Neural cell (in vitro differentiated cells): Measurements from ENCODE around the gene BTBD9. TPM values are rescaled to one million over a fixed set of nuclear protein-coding genes. Genes with fewer than 3 reads are reported as not detected.

Source experiments
- H2AFZ ChIP-seq: fragments of 200-600, 300-800 bp; sonication (generic), shearing (Covaris generic); 2 replicates; pipeline ENCODE4 v1.6.0; 2014; ENCODE audit warnings: low read depth, mild to moderate bottlenecking, antibody characterized with exemption, low read length, moderate library complexity
- H3F3A ChIP-seq: fragments of 200-600 bp; shearing (Covaris generic); 2 replicates; pipeline ENCODE4 v1.6.1; 2016; ENCODE audit warnings: mild to moderate bottlenecking, moderate library complexity, mixed read lengths, antibody characterized with exemption, low read length; ENCODE audit not compliant: insufficient read depth, poor library complexity, severe bottlenecking
- H3K27ac ChIP-seq: fragments of 200-600, 300-800 bp; sonication (generic), shearing (Covaris generic); 2 replicates; pipeline ENCODE4 v1.5.1; 2014; ENCODE audit warnings: mild to moderate bottlenecking, low read length, moderate library complexity
- H3K27me3 ChIP-seq: fragments of 300-800, 200-600 bp; sonication (generic), shearing (Covaris generic); 2 replicates; pipeline ENCODE4 v1.6.0; 2014; ENCODE audit warnings: mild to moderate bottlenecking, low read depth, low read length, moderate library complexity; ENCODE audit not compliant: insufficient read depth
- H3K36me3 ChIP-seq: fragments of 300-800, 200-600 bp; sonication (generic), shearing (Covaris generic); 2 replicates; pipeline ENCODE4 v1.5.1; 2014; ENCODE audit warnings: mild to moderate bottlenecking, antibody characterized with exemption, low read length, moderate library complexity; ENCODE audit not compliant: insufficient read depth
- H3K4me2 ChIP-seq: fragments of 300-800, 200-600 bp; sonication (generic), shearing (Covaris generic); 2 replicates; pipeline ENCODE4 v1.6.0; 2014; ENCODE audit warnings: mild to moderate bottlenecking, low read length
- H3K4me3 ChIP-seq: fragments of 300-800, 200-600 bp; sonication (generic), shearing (Covaris generic); 2 replicates; pipeline ENCODE4 v1.5.1; 2014; ENCODE audit warnings: mild to moderate bottlenecking, low read length, moderate library complexity
- H3K79me2 ChIP-seq: fragments of 200-600 bp; shearing (Covaris generic); replicated peaks from 2 replicates; pipeline ENCODE4 v1.6.0; 2014; ENCODE audit warnings: mild to moderate bottlenecking, low read length, moderate library complexity; ENCODE audit not compliant: insufficient read depth
- H3K9ac ChIP-seq: fragments of 300-800, 200-600 bp; sonication (generic), shearing (Covaris generic); 2 replicates; pipeline ENCODE4 v1.6.1; 2016; ENCODE audit warnings: mild to moderate bottlenecking, low read length, mixed read lengths
- H3K9me2 ChIP-seq: fragments of 200-600 bp; shearing (Covaris generic); 2 replicates; pipeline ENCODE4 v1.6.1; 2016; ENCODE audit warnings: mild to moderate bottlenecking, low read length, mixed read lengths; ENCODE audit not compliant: insufficient read depth
- H3K9me3 ChIP-seq: fragments of 200-600, 300-800 bp; sonication (generic), shearing (Covaris generic); 2 replicates; pipeline ENCODE4 v1.6.1; 2016; ENCODE audit warnings: mild to moderate bottlenecking, mixed run types, low read length, moderate library complexity, mixed read lengths
- H4K20me1 ChIP-seq: fragments of 200-600 bp; shearing (Covaris generic); 2 replicates; pipeline ENCODE4 v1.6.1; 2016; ENCODE audit warnings: mild to moderate bottlenecking, mixed run types; ENCODE audit not compliant: insufficient read depth
- EP300 ChIP-seq: fragments of 450-650 bp; conservative IDR thresholded peaks from 2 replicates; pipeline ENCODE4 v1.6.1; 2014; ENCODE audit warnings: antibody characterized with exemption, mild to moderate bottlenecking, moderate library complexity; ENCODE audit not compliant: poor library complexity, severe bottlenecking
- EZH2 ChIP-seq: fragments of 200-600, 300-800 bp; shearing (Covaris generic), sonication (generic); IDR thresholded peaks from 2 replicates; pipeline ENCODE4 v1.6.1; 2014; ENCODE audit warnings: antibody characterized with exemption, low read length, borderline replicate concordance, mild to moderate bottlenecking; ENCODE audit not compliant: insufficient read depth, poor library complexity, severe bottlenecking
- MXI1 ChIP-seq: fragments of 450-650 bp; conservative IDR thresholded peaks from 2 replicates; pipeline ENCODE4 v1.6.1; 2014; ENCODE audit warnings: antibody characterized with exemption, mild to moderate bottlenecking; ENCODE audit not compliant: poor library complexity, severe bottlenecking
- POLR2AphosphoS5 ChIP-seq: IDR thresholded peaks from 2 replicates; pipeline ENCODE4 v1.6.1; 2012
- RAD21 ChIP-seq: fragments of 450-650 bp; conservative IDR thresholded peaks from 2 replicates; pipeline ENCODE4 v1.6.1; 2014; ENCODE audit warnings: antibody characterized with exemption, mild to moderate bottlenecking, moderate library complexity
- SMC3 ChIP-seq: fragments of 450-650 bp; conservative IDR thresholded peaks from 2 replicates; pipeline ENCODE4 v1.6.1; 2014; ENCODE audit warnings: antibody characterized with exemption, mild to moderate bottlenecking, moderate library complexity; ENCODE audit not compliant: poor library complexity
- TAF1 ChIP-seq: IDR thresholded peaks from 2 replicates; pipeline ENCODE4 v1.6.1; 2012; ENCODE audit warnings: low read depth
- polyA plus RNA-seq: library from polyadenylated mRNA; depleted of rRNA; stranded (reverse); fragments of >200 nt; gene quantifications from 2 replicates; pipeline ENCODE4 v1.2.3, GENCODE V29; 2014
- TF ChIP-seq, protein P1 (sequence below): fragments of 450-650 bp; IDR thresholded peaks from 2 replicates; pipeline ENCODE4 v1.5.1; 2014; ENCODE audit warnings: antibody characterized with exemption, mild to moderate bottlenecking, moderate library complexity; ENCODE audit not compliant: poor library complexity, severe bottlenecking
- TF ChIP-seq, protein P2 (sequence below): IDR thresholded peaks from 2 replicates; pipeline ENCODE4 v1.6.1; 2012; ENCODE audit warnings: borderline replicate concordance

BTBD9 gene
- polyA plus RNA-seq, 1 donor from 2014 or later, result 6.2 TPM

DNA sequence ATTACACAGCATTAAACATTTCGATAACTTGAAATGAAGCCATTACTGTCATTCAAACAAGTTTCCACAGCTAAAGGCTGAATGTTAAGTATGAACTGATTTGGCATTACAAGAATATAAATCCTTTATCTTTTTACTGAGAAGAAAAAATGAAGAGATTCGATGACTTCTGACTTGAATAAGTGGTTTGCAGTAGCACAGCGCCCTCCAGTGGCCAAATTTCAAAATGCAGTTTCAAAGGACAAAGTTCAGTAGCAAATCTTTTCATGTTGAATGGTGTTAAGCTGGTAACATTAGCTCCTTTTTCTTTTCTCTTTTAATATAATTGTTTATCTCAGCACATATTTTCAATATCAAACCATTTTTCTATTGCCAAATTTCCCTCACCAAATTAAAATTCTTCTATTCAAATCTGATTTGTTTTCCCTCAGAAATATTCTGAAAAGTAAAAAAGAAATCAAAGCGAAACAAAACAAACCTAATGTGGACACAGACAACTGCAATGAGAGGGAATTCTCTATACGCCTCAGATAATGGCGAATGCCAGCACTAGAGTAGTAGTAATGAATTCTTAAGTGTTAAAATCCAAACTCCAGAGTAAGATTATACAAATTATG, 145.7 kb downstream of the BTBD9 start:
- Histone ChIP-seq H2AFZ (no peak overlapping the region), H3F3A (no peaks in the 10 kb centered on the region), H3K9me3 (no peaks in the 10 kb centered on the region), H3K79me2 (no peaks in the 10 kb centered on the region), H4K20me1 (no peaks in the 10 kb centered on the region), H3K27me3 (no peaks in the 10 kb centered on the region), H3K4me2 (no peak overlapping the region), H3K27ac (peak overlapping the region; percentile 43), H3K9me2 (no peaks in the 10 kb centered on the region), H3K9ac (no peak overlapping the region), H3K36me3 (no peaks in the 10 kb centered on the region), H3K4me3 (no peak overlapping the region)
- TF ChIP-seq RAD21 (peak; percentile 98), SMC3 (peak; percentile 96), EP300 (no peak), MXI1 (no peak)
- TF ChIP-seq, protein P1, sequence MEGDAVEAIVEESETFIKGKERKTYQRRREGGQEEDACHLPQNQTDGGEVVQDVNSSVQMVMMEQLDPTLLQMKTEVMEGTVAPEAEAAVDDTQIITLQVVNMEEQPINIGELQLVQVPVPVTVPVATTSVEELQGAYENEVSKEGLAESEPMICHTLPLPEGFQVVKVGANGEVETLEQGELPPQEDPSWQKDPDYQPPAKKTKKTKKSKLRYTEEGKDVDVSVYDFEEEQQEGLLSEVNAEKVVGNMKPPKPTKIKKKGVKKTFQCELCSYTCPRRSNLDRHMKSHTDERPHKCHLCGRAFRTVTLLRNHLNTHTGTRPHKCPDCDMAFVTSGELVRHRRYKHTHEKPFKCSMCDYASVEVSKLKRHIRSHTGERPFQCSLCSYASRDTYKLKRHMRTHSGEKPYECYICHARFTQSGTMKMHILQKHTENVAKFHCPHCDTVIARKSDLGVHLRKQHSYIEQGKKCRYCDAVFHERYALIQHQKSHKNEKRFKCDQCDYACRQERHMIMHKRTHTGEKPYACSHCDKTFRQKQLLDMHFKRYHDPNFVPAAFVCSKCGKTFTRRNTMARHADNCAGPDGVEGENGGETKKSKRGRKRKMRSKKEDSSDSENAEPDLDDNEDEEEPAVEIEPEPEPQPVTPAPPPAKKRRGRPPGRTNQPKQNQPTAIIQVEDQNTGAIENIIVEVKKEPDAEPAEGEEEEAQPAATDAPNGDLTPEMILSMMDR, result peak; percentile 93

DNA sequence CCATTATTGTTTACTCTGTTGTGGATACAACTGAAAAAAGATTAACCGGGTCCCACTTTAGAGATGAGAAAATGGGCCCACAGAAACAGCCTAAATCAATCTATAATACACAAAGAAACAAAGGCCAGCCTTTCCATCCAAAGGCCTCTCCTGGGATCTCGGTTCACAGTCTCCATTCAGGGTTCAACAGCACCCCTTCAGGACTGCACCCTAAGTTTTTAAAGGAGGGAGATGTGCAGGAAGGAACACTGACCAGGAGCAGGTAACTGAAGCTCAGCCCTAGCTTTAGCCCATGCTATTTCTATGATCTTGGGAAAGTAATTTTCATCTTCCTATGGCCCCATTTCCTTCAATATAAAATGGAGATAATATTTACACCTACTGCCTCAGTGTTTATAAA, 147.7 kb downstream of the BTBD9 start:
- H3K36me3 ChIP-seq, result no peaks in the 10 kb centered on the region
- no peak overlapping the region for H3K4me3 ChIP-seq
- H3K9me2 ChIP-seq, result no peaks in the 10 kb centered on the region
- H4K20me1 ChIP-seq, result no peaks in the 10 kb centered on the region
- TF ChIP-seq, protein P1, result no peak
- TF ChIP-seq EZH2 (no peak), SMC3 (no peak), EP300 (no peak), RAD21 (no peak), POLR2AphosphoS5 (no peak), TAF1 (no peak), MXI1 (no peak)
- H2AFZ ChIP-seq, result no peak overlapping the region
- no peaks in the 10 kb centered on the region for H3K27me3 ChIP-seq
- H3K4me2 ChIP-seq, result no peak overlapping the region
- H3K79me2 ChIP-seq, result no peaks in the 10 kb centered on the region
- no peak overlapping the region for H3K27ac ChIP-seq
- no peaks in the 10 kb centered on the region for H3F3A ChIP-seq
- H3K9me3 ChIP-seq, result no peaks in the 10 kb centered on the region
- H3K9ac ChIP-seq, result no peak overlapping the region

- Histone ChIP-seq H3K4me2 (no peak overlapping the region), H3F3A (no peaks in the 10 kb centered on the region), H3K27ac (no peak overlapping the region), H4K20me1 (no peaks in the 10 kb centered on the region), H3K36me3 (no peaks in the 10 kb centered on the region), H3K27me3 (no peaks in the 10 kb centered on the region), H3K9ac (no peak overlapping the region), H3K9me3 (no peaks in the 10 kb centered on the region), H3K9me2 (no peaks in the 10 kb centered on the region), H2AFZ (no peak overlapping the region), H3K4me3 (no peak overlapping the region), H3K79me2 (no peaks in the 10 kb centered on the region)
- no peak for TF ChIP-seq EP300
- TF ChIP-seq, protein P1, result no peak
- no peak for TF ChIP-seq EZH2
- TF ChIP-seq MXI1, result no peak
- no peak for TF ChIP-seq SMC3
- no peak for TF ChIP-seq RAD21
- TF ChIP-seq POLR2AphosphoS5, result no peak
- no peak for TF ChIP-seq TAF1
- TF ChIP-seq, protein P2, sequence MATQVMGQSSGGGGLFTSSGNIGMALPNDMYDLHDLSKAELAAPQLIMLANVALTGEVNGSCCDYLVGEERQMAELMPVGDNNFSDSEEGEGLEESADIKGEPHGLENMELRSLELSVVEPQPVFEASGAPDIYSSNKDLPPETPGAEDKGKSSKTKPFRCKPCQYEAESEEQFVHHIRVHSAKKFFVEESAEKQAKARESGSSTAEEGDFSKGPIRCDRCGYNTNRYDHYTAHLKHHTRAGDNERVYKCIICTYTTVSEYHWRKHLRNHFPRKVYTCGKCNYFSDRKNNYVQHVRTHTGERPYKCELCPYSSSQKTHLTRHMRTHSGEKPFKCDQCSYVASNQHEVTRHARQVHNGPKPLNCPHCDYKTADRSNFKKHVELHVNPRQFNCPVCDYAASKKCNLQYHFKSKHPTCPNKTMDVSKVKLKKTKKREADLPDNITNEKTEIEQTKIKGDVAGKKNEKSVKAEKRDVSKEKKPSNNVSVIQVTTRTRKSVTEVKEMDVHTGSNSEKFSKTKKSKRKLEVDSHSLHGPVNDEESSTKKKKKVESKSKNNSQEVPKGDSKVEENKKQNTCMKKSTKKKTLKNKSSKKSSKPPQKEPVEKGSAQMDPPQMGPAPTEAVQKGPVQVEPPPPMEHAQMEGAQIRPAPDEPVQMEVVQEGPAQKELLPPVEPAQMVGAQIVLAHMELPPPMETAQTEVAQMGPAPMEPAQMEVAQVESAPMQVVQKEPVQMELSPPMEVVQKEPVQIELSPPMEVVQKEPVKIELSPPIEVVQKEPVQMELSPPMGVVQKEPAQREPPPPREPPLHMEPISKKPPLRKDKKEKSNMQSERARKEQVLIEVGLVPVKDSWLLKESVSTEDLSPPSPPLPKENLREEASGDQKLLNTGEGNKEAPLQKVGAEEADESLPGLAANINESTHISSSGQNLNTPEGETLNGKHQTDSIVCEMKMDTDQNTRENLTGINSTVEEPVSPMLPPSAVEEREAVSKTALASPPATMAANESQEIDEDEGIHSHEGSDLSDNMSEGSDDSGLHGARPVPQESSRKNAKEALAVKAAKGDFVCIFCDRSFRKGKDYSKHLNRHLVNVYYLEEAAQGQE, result no peak
Measured at GRCh38 chr6:38489951-38490350, 149.8 kb downstream of the BTBD9 start.
